VCaP (cell line): Measurements from ENCODE around the gene NEK1.

Experiments
- H3K27ac ChIP-seq: fragments of 450-650 bp; 2 replicates; pipeline ENCODE4 v1.5.1; 2017
- TF ChIP-seq, protein P1 (sequence below): fragments of 450-650 bp; conservative IDR thresholded peaks from 2 replicates; pipeline ENCODE4 v1.5.1; 2017; ENCODE audit warnings: mild to moderate bottlenecking, moderate library complexity

Gene NEK1

DNA sequence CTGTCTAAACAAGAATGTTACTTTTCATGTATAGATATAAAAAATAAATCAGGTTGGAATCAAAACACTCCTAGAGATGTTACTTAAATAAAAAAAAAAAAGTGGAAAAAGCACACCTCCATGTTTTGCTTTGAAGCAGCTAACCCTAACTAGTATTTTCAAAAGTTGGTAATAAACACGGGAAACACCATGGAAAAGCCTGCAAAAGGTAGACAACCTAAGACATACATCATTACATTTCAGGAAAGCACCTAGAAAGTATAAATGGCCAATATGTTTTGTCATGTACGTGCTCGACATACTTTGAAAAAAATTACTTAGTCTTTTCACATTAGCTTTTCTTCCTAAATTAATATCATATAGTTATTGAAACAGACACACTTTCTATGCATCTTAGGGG lies 211.6 kb downstream of the NEK1 start:
- TF ChIP-seq, protein P1, sequence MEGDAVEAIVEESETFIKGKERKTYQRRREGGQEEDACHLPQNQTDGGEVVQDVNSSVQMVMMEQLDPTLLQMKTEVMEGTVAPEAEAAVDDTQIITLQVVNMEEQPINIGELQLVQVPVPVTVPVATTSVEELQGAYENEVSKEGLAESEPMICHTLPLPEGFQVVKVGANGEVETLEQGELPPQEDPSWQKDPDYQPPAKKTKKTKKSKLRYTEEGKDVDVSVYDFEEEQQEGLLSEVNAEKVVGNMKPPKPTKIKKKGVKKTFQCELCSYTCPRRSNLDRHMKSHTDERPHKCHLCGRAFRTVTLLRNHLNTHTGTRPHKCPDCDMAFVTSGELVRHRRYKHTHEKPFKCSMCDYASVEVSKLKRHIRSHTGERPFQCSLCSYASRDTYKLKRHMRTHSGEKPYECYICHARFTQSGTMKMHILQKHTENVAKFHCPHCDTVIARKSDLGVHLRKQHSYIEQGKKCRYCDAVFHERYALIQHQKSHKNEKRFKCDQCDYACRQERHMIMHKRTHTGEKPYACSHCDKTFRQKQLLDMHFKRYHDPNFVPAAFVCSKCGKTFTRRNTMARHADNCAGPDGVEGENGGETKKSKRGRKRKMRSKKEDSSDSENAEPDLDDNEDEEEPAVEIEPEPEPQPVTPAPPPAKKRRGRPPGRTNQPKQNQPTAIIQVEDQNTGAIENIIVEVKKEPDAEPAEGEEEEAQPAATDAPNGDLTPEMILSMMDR = no peak
- H3K27ac ChIP-seq = no peak overlapping the region

DNA sequence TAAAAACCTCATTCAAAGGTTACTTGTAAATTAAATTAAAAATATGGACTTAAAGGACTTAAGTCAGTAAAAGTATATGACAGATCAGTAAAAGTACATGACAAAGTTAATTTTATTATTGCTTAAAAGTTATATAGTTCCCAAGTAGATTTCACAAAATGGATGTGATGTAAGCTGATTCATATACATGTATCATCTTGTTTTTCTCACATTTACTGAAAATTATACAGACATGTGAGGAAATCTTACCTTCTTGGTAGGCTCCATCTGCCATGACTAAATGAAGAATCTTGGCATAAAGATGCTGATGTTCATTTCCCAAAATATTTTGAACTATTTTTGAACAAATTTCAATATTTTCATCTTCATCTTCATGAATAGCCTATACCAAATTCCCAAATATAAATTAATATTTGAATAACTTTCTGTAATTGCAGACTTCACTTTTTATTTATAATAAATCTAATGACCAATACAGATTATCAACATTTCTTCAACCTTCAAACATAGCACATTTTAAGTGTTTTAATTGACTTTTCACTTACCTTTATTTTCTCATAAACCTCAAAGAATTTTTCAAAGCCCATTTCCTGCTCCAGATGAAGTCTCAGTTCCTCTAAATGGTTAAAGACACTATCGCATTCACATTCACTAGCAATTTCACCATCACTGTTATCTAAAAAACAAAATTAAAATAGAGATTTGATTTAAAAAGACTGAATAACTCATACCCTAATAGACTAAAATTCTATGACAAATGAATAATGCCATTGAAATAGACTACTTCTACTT lies 212.2 kb downstream of the NEK1 start:
- no peak overlapping the region for H3K27ac ChIP-seq
- TF ChIP-seq, protein P1 = no peak

DNA sequence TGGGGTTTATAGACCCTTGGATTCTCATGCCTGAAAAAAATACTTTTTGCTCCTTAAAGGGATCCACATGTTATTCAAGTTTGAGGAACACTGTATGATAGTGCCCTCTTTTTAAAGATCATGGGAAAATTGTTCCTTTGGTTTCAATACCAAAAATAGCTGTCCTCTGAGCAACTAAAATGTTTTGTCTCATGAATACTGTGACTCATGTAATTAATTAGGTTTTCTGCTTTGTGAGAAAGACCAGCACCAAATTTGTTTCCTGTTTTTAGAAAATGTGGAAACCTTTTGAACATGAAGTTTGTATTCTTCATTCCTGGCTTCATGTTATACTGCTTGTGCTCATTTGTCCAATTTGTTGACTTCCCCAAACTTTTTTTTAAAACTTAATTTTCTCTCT lies 214.1 kb downstream of the NEK1 start:
- no peak overlapping the region for H3K27ac ChIP-seq
- TF ChIP-seq, protein P1 = no peak

DNA sequence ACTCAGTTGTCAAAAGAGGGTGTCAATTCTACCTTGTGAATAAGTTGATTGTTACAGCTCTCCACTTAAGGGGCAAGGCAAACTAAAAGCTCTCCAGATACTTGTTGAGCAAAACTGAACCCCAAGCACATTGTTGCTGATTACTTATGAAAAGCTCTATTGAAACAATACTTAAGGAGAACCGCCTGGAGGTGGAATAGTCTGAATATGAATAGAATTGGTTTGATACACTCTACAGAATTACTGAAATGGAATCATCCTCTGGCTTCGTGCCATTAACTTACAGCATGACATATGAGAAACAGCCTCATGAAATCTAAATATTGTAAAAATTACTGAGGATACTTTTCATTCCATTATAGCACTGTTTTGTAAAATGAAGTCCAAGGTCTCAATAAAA lies 214.6 kb downstream of the NEK1 start:
- TF ChIP-seq, protein P1 = no peak
- no peak overlapping the region for H3K27ac ChIP-seq

DNA sequence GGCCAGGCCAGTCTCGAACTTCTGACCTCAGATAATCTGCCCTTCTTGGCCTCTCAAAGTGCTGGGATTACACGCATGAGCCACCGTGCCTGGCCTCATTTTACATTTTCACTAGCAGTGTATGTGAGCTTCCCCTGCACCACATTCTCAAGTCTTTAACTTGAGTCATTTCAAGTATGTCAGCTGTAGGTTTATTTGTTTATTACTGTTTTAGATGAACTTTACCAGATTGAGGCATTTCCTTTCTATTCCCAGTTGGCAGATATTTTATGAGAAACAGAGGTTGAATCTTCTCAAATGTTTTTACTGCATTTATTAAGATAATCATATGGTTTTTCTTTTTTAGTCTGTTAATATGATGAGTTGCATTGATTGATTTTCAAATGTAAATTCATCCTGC lies 227.0 kb downstream of the NEK1 start:
- TF ChIP-seq, protein P1 = no peak
- no peak overlapping the region for H3K27ac ChIP-seq

DNA sequence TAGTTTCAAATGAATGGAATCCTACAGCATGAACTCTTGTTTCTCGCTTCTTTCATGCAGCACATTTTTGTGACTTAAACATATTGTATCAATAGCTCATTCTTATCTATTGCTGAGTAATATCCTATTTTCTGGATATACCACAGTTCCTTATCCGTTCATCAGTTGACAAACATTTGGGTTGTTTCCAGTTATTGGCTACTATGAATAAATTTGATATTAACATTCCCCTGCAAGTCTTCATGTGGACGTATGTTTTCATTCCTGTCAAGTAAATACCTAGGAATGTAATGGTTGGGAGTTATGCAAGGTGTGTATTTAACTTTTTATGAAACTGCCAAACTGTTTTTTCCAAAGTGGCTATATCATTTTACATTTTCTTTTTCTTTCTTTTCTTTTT lies 227.6 kb downstream of the NEK1 start:
- TF ChIP-seq, protein P1 = no peak

DNA sequence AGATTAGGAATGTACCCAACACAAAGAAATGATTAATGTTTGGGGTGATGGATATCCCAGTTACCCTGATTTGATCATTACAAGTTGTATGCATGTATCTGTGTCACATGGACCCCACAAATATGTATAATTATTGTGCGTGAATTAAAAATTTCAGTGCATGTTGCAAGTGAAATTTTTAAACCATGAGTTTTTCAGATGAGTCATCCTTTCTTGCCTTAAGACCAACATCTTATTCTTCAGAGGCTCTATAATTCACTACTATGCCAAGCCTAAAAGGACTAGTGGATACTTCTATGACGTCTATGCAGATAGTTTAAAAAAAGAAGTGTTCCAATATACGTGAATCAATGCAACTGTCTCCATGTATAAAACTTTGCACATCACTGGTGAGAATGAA lies 228.7 kb downstream of the NEK1 start:
- H3K27ac ChIP-seq = no peak overlapping the region

More for the DNA sequence above, 227.6 kb downstream of the NEK1 start:
- no peak overlapping the region for H3K27ac ChIP-seq

More for the DNA sequence above, 228.7 kb downstream of the NEK1 start:
- TF ChIP-seq, protein P1 = no peak
